Tongue (tissue), 2 donors: ENCODE results near the gene TLE2. TPM values are rescaled to one million over a fixed set of nuclear protein-coding genes. Genes with fewer than 3 reads are reported as not detected.
A peak's percentile ranks its signal among the peaks of the same experiment; 100 is the strongest.

Experiments used
- DNase-seq: peaks from one replicate; pipeline ENCODE4 v3.0.0-alpha.2; 2015
- total RNA-seq: library from RNA; depleted of rRNA; stranded (reverse); fragments of >200 nt; gene quantifications from one replicate; pipeline ENCODE4 v1.2.3, GENCODE V29; 2014

Gene TLE2
- total RNA-seq, 1 donor from 2014 or later = 52.7 TPM

DNA sequence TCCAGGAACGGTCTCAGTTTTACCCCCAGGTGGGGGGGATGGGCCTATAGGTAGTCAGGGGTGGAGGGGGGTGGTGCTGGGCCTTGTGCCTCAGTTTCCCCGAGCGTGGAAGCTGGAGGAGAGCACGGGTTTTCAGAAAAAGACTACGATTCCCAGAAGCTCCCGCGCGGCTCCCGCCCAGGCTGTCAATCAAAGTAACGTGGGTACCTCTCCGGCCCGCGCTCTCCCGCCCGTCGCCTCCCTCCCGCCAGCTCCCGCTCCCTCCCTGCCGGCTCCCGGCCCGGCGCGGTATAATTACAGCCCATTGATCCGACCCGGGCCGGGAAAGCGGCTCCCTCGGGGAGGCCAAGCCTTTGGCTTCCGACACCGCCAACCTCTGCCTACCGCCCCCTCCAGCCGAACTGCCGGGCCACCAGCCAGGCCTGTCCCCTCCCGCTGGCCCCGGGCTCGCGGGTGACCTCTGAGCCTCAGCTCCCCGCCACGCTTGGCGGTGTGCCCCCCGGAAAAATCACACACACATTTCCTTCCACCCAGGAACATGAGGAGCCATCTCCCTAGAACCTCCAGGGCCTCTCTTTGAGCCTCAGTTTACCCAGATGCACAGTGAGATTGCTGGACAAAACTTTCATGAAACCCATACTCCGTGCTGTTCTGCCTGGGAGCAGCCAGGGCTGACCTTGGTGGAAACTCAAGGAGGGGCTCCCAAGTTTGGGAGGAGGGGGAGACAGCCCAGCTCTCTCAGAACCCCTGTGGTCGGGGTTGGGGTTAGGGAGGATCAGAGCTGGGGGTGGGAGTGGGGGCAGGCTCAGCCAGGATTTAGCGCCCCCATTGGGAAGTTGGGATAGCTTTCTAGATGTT, 7.3 kb upstream of the TLE2 start:
- peak; percentile 98 for DNase-seq

DNA sequence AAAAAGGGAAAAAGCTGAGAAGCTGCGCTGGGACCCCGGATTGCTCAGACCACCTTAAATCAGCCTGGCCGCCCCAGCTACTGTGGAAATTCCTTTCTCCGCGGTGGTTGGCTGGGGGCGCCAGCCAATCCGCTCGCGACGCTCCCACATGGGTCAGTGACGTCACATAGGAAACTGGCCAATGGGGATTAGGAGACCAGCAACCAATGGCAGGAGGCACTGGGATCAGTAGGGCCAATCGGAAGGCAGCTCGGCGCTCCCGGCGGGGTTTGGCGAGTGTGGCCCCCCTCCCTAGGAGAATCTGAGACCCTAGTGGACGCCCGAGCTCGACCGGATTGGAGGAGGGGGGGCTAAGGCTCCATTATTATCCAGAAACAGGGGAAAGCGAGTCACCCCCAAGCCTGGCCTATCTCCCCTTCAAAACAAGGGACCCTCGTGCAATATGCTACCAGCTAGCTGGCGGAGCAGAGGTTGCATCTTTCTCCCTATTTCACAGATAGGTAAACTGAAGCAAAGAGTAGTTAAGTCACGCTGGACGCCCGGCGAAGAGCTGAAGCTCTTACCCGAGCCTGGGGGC, 6.5 kb upstream of the TLE2 start:
- DNase-seq = peak; percentile 100

DNA sequence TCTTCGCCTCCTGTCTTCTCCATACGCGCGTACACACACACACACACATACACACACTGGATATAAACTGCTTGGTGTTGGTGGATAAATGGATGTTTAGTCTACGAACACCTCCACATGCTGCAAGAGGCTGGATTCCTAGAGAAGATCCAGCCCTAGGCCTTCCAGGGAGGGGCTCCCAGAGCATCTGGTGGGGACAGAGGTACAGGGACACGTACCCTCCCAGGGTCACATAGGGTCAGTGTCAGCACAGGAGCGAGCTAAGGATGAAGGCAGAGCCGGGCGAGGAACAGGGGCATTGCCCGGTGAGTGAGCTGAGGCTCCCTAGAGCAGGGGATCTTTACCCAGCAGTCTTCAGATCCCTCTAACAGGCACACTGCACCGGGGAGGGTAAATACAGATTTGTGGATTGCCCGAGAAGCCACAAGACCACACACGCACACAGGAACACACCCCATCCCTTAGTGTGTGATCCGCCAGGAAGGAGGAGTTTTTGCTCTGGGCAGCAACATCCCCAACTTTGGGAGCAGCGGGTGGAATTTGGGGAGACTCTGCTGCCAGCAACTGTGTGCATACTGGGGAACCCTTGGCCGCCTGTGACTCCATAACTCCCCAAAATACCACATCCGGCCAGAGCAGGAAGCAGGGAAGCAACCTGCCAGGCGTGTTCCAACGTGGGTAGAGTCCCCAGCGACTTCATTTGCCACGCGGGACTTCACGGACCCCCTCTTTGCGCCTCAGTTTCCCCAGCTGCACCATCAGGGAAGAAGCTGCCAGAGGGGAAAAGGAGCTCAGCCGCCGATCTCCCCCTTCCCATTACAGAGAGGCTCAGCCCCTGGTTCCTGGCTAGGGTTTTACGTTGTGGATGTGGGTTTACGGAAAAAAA, 5.8 kb upstream of the TLE2 start:
- DNase-seq = peak; percentile 62

DNA sequence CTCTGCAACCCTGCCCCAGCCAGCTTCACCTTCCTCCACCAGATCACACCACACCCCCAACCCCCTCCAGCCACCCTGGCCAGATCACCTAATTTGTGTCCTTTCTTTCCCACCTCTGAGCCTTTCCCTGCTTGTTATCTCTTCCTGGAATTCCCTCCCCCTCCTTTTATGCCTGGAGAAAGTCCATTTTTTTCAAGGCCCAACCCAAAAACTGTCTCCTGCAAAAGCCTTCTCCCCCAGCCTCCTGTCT, 5.3 kb upstream of the TLE2 start:
- no peak for DNase-seq

DNA sequence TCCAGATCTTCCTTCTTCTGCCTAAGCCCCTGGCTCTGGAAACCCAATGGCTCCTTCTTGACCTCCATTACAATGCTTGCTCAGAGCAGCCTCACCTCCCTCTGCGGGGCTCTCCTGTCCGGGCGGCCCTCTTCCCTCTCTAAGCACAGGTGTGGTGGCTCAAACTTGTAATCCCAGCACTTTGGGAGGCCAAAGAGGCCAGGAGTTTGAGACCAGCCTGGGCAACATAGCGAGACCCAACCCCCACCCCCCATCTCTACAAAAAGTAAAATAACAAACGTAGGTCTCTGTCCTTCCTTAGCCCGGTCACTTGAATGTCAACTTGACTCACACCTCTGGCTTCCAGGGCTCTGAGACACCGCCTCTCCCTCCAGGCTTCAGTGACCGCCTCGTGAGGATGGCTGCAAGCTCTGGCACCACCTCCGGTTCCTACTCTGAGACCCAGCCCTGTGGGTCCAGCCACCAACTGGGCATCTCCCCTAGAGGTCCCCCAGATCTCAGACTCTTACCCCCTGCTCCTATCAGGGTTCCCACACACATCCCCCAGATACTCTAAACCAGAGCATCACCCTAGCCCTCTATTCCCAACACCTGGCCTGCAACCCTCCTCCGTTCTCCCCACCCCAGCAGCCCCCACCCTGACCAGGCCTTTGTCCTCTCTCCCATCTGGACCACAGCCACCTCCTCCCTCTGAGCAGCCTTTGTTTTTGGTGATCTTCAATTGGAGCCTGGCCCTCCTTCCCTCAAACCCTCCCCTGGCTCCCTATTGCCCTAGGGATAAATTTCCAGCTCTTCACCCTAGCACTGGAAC, 4.7 kb upstream of the TLE2 start:
- no peak for DNase-seq

DNA sequence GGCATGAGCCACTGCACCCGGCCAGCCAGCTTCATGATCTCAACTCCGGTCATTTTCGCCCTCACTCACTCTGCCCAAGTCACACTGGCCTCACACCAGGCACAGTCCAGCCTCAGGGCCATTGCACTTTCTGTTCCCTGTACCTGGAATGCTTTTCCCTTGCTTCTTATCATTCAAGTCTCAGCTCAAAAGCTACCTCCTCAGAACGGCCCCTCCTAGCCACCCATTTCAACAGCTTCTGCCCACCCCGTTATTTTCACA, 2.5 kb upstream of the TLE2 start:
- no peak for DNase-seq

DNA sequence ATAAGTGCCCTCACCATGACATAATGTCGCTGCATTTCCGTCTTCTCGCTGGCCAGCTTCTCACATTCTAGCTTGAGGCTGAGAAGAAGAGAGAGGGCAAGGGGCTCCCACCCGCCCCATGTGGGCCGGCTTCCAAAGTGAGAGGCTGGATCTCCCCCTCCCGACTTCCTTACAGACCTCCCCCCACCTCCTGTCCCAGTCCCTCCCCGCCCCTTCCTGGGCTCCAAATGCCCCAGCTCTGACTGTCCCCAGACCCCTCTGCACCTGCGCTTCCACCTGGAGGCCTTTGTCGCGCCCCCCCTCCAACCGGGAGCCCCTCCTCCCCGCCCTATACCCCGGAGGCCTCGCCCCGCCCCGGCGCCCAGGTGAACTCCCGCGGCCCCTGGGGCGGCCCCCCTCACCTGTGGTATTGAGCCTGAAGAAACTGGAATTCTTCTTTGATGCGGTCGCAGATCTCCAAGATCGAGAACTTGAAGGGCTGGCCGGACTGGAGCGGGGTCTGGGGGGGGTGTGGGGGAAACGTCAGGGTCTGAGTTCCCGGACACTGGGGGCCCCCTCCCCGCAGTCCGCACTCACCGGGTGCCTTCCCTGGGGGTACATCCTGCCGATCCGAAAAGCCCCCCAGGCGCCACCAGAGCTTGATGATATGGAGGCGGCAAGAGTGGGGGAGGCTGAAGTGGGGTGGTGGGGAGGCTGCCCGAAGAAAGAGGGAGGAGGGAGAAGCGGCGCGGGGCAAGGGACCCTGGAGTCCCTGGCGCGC, 595 bp downstream of the TLE2 start:
- DNase-seq = peak; percentile 43

DNA sequence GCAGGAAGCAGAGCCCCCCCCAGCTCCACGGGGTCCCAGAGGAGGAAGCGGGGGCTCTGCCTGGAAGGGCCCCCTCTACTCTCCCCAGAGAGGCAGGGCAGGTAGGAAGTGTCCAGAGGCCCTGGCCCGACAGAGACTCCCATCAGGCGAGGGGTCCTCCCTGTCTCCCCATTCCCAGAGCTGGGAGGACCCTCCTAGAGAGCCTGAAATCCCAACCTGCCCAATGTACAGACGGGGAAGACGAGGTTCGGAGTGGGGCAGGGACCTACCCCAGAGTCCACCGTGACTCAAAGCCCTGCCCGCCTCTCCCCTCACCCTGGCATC, 1.1 kb downstream of the TLE2 start:
- DNase-seq = no peak

DNA sequence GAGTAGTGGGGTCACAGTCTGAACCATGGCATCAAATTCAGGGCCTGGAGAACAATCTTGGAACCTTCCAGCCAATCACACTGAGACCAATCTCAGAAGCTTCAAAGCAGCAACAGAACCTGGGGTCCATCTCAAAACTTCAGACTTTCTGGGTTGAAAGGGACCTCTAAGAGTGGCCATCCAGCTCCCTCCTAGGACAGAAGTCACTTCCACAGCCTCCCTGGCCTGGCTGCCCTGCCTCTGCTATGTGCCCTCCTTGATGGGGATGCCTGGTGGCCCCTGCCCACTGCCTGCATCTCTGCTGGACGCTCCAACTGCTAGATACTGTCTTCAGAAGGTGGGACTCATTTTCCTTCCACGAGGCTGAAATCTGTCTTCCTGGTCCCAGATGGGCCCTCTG, 1.8 kb downstream of the TLE2 start:
- no peak for DNase-seq

DNA sequence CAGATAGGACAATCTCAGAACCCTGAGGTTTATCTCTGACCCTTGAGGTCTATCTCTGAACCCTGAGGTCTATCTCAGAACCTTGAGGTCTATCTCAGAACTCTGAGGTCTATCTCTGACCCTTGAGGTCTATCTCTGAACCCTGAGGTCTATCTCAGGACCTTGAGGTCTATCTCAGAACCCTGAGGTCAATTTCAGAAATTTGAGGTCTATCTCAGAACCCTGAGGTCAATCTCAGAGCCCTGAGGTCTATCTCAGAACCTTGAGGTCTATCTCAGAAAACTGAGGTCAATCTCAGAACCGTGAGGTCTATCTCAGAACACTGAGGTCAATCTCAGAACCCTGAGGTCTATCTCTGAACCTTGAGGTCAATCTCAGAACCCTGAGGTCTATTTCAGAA, 2.3 kb downstream of the TLE2 start:
- DNase-seq = no peak

DNA sequence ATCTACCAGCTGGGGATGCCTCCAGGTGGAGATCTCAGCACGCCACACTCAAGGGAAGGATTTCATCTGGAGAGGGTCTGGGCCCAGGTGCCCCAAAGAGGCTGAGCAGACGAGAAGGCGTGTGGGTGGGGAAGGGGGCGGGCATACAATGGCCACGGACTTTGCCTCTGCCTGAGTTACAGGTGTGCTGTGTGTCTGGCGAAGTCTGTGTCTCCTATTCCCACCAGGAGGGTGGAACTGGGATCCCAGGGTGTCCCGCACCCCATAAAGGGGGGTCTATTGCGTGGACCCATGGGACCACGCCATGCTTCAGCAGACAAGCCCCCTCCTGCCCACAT, 3.6 kb downstream of the TLE2 start:
- DNase-seq = no peak

DNA sequence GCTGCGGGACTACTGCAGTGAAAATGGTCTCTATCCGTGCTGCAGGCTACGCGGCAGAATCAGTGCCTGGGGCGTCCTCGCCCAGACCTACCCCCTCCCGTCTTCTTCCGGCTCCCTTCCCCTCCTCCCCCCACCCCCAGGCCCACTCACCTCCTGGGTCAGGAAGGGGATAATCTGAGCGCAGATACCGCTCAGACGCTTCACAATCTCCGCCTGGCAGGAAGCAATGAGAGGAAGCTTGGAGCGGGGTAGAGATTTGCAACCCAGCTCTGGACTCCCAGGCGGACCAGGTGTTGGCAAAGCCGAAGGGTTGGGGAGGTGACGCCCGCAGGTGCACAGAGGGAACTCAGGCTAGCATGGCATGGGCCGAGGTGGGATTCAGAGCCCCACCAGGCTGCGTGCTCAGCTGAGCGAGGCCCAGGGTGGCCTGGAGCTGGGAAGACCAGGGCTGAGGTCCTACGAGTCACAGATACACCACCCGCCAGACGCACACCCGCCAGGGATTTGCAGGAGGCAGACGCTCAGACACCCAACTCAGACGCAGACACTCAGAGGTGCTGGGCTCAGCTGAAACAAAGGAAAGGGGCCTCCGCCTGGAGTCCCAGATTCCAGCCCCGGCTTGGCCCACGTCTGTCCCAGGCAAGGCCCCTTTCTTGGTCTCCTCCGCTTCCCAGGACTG, 4.1 kb downstream of the TLE2 start:
- no peak for DNase-seq

DNA sequence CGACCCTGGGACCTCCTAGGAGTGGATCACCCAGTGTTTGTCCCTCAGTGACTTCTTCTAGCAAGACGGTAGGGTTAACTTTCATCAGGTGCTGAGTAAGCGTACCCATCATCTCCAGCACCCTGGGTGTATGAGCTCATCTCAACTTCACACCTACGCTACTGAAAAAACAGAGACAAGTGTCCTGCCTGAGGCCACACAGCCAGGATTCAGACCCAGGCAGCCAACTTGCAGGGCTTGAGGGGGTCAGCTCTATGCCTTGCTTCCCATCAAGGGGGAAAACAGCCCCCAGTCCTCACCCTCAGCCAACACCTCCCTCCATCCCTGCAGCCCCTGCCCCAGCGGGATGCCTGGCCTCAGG, 4.6 kb downstream of the TLE2 start:
- DNase-seq = no peak

DNA sequence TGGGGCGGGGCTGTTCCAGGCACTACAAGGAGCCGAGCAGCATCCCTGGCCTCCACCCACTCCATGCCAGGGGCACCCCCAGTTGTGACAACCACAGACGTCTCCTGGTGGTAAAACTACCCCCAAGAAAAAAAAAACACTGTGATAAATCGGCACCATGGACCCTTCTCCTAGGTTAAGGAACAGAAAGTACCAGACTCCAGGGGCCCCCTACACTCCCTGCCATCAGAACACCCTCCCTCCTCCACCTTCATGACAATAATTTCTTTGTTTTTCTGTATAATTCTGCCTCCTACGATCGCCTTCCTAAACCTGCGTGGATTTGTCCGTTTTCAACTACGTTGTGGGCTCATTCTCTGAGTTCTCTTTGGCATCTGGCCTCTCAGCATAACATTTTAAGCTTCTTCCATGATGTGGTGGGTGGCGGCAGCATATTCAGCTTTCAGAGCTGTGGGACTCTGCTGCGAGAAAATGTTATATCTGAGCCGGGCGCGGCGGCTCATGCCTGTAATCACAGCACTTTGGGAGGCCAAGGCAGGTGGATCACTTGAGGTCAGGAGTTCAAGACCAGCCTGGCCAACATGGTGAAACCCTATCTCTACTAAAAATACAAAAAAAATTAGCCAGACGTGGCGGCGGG, 8.6 kb downstream of the TLE2 start:
- DNase-seq = no peak

DNA sequence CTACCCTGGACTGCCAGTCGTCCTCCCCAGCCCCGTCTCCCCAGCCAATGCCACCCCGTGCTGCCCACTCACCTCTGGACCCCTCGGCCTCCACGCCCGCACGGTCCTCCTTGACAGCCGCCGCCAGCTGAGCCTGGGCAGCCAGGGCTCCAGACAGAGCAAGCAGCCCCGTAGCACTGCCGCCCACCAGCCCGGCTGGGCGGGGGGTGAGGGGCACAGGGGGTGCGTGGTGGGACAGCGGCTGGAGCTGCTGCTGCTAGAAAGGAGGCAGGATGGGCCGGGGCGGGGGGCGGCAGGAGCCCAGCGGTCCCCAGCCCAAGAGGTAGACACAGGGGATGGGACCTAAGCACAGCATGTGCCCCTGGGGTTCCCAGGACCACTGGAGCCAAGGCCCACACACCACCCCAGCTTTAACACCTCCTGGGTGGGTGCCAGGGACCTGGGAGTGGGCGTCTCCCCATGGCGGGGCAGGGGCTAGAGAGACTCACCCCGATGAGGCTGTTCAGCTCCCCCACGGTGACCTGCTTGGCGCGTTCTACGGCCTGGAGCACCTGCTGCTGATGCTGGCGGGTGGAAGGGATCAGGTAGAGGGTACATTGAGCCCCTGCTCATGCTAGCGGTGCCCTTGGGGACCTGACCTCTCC, 9.7 kb downstream of the TLE2 start:
- DNase-seq = no peak

DNA sequence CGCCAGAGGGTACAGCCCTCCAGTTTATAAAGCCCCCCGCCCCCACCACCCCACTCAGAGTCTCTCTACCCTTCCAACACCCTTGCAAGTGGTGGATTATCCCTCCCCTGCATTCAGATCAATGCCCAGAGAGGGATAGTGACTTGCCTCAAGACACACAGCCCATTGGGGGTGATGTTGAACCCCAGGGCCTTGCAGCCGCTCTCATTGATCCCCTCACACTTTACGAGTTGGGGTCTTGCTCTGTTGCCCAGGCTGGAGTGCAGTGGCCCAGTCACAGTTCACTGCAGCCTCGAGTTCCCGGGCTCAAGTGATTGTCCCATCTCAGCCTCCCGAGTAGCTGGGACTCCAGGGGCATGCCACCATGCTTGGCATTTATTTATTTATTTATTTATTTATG, 11.2 kb downstream of the TLE2 start:
- DNase-seq = no peak

DNA sequence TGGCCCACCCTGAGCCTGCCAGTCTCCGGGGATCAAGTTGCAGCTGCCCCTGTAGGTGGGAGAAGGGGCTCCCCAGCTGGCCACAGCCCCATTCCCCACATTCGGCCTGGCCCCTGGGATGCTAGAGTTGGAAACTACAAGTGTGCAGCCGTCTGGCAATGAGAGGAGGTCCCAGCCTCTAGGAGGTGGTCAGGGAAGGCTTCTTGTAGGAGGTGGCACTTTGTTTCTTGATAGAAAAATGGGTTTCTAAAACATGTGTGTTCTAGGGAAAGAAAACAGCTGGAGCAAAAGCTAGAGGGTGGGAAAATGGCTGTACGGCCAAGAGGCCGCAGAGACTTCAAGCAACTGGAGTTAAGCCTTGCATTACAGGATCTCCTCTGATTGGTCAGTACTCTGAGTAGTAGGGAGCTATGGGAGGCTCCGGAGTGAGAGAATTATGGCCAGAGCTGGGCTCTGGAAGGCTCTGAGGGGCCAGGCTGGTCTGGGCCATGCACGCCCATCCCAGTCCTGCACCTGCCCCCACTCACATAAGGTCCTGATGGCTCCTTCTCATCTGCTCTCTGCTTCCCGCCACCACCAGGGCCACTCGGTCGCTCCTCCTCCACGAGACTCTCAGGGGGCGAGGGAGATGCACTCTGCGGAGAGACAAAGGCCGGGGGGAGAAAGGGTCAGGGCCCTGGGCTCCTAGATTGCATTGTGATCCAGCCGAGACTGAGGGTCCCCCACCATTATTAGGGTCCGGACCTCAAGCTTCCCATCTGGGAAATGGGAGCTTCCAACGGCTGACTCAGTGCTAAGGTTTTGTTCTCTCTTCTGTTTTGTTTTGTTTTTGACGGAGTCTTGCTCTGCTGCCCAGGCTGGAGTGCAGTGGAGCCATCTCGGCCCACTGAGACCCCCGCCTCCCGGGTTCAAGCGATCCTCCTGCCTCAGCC, 13.7 kb downstream of the TLE2 start:
- DNase-seq = no peak

DNA sequence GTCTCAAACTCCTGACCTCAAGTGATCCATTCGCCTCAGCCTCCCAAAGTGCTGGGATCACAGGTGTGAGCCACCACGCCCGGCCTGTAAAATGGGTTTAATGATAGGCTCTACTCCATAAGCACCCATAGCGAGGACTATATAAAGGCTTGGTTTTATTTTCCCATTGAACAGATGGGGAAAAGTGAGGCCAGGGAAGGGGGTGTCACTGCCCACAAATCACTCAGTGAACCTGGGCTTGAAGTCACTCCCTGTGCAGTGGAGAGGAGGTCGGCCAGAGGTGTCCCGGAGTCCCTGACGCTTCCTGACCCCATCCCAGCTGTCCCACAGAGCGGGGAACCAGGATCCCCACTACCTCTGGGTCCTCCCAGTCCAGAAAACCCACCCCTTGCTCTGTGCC, 14.9 kb downstream of the TLE2 start:
- DNase-seq = no peak

DNA sequence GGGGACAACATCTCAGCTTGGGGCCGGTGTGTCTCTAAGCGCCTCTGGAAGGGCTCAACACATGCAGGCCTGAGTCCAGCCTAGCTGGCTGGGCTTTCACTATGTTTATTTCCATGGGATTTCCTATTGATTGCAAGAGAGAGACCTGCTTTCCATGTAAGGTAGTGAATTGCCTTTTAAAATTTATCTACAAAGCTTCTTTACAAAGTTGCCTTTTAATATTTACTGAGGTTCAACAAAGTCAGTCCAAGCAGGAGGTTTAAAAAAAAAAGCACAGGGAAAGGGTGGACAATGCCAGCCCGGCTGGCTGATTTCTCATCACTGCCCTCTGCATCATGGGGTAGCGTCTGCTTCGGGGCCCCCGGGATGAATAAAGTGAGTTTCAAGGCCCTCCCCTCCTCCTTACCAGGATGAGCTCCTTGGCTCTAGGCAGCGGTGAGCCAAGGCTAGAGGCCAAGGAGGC, 15.8 kb downstream of the TLE2 start:
- no peak for DNase-seq
